HG03521 (cell line): Measurements from ENCODE around the gene PIK3C2G.

Experiments used
- ATAC-seq: cut with Tn5 transposase; IDR thresholded peaks from one replicate; pipeline ENCODE4 v1.9.1; 2021; ENCODE audit warnings: mild to moderate bottlenecking, moderate library complexity; ENCODE audit not compliant: unreplicated experiment

PIK3C2G gene

DNA sequence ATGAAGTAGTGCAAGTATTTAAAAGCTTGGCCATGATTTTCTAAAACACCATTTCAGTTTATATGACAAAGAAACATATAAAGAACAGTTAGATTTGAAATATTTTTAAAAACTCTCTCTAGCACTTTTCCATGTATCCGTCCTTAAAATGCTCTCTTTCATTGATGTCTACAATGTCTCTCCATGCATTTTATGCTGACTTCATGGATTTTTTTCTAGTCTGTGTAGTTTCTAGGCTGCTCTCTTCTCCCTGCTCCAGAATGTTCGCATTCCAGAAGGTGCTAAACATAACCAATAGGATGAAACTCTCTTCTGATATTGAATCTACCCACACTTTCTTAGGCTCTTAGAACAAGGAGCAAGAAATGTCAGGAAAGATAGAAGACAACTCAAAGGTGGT is 351.7 kb downstream of the PIK3C2G start:
- no peak for ATAC-seq

GRCh38 chr12:18620986-18621385 is 359.7 kb downstream of the PIK3C2G start:
- no peak for ATAC-seq

- ATAC-seq = no peak
These were observed 368.1 kb downstream of the PIK3C2G start for GRCh38 chr12:18629445-18629844.

DNA sequence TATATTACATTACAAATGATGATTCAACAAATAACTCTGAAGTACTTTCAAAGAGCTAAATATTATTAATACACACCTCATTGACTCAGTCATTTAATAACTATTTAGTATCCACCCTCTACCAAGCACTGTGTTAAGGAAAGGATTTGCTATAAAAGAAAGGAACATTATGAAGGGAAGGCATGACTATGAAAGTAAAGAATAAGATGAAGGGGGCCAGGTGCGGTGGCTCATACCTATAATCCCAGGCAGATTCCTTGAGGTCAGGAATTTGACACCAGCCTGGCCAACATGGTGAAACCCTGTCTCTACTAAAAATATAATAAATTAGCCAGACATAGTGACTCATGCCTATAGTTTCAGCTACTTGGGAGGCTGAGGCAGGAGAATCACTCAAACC is 368.6 kb downstream of the PIK3C2G start:
- ATAC-seq = no peak

- ATAC-seq = no peak
These were observed 370.0 kb downstream of the PIK3C2G start for GRCh38 chr12:18631339-18631738.

- ATAC-seq = no peak
These were observed 371.5 kb downstream of the PIK3C2G start for GRCh38 chr12:18632848-18633247.

GRCh38 chr12:18634382-18634781 is 373.1 kb downstream of the PIK3C2G start:
- no peak for ATAC-seq

DNA sequence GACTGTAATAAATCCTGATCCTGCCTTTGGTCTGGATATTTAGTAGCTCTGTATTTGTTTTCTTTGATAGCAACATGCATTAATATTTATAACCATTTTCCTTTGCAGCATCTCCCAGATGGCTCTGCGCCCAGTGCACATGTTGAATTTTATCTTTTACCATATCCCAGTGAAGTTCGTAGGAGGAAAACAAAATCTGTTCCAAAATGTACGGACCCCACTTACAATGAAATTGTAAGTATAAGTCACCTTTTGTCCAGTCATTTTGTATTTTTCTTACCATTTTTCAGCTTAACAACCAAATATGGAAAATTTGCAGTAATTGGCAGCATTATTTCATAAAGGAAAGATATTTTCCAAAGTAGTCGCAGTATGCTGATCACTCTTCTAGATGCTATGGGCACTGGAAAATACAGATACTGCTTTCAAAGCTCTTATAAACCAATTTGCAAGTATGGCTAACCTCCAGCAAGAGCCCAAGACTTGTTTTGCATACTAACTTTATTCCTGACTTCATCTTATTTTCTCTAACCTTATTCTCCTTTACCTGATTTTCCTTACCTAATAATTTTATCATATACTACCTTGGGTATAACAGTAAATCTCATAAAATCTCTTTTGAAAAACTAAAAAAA is 379.1 kb downstream of the PIK3C2G start:
- no peak for ATAC-seq

DNA sequence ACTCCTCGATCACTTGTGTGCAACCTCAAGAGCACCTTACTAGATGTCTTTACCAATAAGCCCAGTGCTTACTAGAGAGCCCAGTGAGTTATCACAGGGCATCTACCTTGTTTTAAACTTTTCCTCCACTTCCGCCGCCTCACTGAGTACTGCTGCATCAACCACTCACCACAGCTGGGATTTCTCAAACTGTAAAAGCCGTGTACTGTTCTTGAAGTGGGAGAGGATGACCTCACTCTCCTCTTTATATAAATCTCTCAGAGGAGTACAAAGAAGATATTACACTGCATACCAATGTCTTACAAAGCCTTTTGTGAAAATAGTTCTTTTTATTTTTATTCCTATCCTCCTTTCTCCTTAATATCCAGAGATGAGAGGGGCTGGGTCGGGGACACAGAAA is 382.4 kb downstream of the PIK3C2G start:
- ATAC-seq = no peak

DNA sequence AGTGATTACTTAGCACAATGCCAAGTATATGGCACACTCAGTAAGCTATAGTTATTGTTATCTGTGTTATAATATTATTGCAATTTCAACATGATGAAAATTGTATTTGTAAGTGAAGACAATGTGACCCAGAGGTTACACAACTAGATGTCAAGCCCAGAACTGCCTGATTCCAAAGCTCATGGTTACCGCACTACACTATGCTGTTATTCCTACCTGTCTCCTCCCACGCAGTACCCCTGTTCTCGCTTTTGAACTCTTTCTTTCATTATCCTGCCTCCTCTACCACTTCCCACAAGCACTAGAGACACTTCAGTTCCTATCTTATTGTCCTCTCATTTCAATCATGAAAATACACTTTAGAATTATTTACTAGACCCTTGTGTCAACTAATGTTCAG is 383.2 kb downstream of the PIK3C2G start:
- ATAC-seq = no peak

GRCh38 chr12:18646286-18646890 is 385.1 kb downstream of the PIK3C2G start:
- no peak for ATAC-seq

DNA sequence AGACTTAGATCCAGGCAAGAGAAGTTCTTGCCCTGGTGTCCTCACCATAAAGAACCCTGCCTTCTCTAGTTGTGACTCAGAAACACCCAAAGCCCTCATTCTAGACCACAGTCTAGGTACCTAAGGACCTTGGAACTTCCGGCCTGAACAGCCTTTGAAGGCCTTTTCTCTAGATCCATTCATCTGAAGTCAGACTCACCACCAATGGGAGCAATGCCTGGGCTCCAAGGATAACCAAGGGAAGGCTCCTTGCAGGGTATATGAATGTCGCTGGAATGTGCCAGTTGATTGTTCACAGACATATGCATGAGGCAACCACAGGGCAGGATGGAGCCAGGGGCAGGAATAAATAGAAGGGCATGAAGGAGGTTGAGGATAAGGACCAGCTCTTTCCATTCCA is 390.2 kb downstream of the PIK3C2G start:
- ATAC-seq = no peak

DNA sequence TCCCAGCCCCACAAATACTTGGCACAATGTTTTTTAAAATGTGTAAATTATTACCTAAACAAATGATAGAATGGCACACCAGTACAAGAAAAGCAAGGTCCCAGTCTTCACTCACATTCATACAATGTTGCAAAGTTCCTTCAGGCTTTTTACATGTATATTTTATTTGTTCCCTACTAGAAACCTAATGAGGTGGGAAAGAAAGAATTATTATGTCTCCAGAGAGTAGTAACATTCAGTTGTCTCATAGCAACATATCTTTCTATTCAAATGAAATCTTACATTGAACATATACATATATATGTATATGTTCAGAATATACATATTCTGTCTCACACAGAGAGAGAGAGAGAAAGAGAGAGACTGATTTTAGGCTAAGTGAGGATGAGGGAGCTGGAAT is 391.3 kb downstream of the PIK3C2G start:
- no peak for ATAC-seq

- no peak for ATAC-seq
These were observed 392.1 kb downstream of the PIK3C2G start for GRCh38 chr12:18653465-18653864.

- no peak for ATAC-seq
These were observed 394.0 kb downstream of the PIK3C2G start for GRCh38 chr12:18655351-18655750.

DNA sequence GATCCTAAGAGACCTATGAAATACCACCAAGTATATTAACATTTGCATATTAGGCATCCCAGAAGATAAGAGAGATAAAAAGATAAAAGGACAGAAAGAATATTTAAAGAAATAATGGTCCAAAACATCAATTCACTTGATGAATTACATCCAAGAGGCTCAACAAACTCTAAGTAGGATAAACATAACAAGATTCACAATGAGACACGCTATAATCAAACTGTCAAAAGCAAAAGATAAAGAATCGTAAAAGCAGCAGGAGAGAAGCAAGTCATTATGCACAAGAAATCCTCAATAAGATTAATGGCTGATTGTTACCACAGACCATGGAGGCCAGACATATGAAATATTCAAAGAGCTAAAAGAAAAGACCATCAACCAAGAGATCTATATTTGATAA is 396.9 kb downstream of the PIK3C2G start:
- ATAC-seq = no peak

- no peak for ATAC-seq
These were observed 397.5 kb downstream of the PIK3C2G start for GRCh38 chr12:18658829-18659228.

- ATAC-seq = no peak
These were observed 414.8 kb downstream of the PIK3C2G start for GRCh38 chr12:18676141-18676540.

- no peak for ATAC-seq
These were observed 415.8 kb downstream of the PIK3C2G start for GRCh38 chr12:18676996-18677588.

DNA sequence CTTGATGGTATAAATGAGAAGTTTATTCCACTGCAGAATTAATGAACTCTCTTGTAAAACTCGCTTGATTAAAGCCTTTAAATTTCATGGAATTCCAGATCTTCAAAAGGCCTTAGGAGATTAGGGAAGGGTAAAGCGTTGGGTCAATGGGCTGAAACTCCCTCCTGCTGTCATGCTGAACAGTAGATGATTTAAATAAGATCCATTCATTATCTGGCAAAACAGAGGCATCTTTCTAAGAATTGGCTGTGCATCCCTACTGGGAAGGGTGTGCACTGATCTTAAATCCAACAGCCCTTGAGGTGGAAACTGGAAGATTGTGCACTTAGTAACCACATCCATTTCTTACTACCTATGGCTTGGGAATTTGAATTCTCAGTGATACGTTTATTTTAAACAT is 420.5 kb downstream of the PIK3C2G start:
- ATAC-seq = no peak

GRCh38 chr12:18683327-18684013 is 422.2 kb downstream of the PIK3C2G start:
- no peak for ATAC-seq

DNA sequence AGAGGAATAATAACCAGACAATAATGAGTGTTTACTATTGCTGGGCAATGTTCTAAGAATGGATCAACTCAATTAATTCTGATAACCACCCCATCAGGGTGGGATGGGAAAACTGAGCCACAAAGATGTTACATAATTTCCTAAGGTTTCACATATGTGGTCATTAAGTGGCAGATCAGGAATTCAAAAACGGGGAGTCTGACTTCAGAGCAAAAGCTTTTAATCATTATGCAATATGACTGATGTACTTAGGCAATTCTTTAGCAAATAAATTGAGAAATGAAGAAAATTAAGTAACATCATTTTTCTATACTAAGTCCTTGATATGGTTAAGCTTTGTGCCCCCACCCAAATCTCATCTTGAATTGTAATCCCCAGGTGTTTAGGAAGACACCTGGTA is 423.1 kb downstream of the PIK3C2G start:
- ATAC-seq = no peak
